Myocyte (in vitro differentiated cells): ENCODE results near the gene CXorf49. TPM values are rescaled to one million over a fixed set of nuclear protein-coding genes. Genes with fewer than 3 reads are reported as not detected.
"Not testable (repeated sequence)": the region's sequence is repeated elsewhere in the genome, so short reads cannot be mapped to it uniquely, and the experiment has no call there.

Experiments
- DNase-seq: peaks from one replicate; pipeline ENCODE4 v3.0.0-alpha.2; 2012; ENCODE audit warnings: low read depth
- total RNA-seq: library from RNA; depleted of rRNA; stranded (reverse); fragments of >200 nt; gene quantifications from 2 replicates; pipeline ENCODE4 v1.2.3, GENCODE V29; 2014

Gene CXorf49
- total RNA-seq, 1 donor from 2014 or later, result not detected

DNA sequence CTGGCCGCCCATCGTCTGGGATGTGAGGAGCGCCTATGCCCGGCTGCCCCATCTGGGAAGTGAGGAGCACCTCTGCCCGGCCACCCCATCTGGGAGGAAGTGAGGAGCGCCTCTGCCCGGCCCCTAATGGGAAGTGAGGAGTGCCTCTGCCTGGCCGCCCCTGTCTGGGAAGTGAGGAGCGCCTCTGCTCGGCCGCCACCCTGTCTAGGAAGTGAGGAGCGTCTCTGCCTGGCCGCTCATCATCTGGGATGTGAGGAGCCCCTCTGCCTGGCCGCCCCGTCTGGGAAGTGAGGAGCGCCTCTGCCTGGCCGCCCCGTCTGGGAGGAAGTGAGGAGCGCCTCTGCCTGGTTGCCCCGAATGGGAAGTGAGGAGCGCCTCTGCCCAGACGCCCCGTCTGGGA is 42.4 kb downstream of the CXorf49 start:
- not testable (repeated sequence) for DNase-seq

DNA sequence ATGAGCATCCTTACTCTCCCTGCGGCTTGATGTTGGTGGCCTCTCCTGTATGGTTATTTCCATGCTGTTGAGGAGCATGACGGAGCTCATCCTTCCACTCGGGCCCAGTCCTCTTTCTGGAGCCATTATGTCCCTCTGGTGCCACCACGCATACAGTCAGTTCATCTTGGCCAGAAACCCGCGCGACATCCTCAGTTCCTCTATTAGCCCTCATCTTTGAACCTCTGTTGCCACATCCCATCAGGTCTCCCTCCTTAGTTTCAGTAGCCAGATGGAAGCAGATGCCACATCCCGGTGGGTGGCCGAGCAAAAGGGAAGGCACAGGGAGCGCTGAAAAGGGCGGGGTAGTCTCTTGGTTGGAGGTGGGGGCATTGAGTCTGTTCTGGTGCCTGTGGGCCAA is 46.1 kb downstream of the CXorf49 start:
- DNase-seq, result no peak

DNA sequence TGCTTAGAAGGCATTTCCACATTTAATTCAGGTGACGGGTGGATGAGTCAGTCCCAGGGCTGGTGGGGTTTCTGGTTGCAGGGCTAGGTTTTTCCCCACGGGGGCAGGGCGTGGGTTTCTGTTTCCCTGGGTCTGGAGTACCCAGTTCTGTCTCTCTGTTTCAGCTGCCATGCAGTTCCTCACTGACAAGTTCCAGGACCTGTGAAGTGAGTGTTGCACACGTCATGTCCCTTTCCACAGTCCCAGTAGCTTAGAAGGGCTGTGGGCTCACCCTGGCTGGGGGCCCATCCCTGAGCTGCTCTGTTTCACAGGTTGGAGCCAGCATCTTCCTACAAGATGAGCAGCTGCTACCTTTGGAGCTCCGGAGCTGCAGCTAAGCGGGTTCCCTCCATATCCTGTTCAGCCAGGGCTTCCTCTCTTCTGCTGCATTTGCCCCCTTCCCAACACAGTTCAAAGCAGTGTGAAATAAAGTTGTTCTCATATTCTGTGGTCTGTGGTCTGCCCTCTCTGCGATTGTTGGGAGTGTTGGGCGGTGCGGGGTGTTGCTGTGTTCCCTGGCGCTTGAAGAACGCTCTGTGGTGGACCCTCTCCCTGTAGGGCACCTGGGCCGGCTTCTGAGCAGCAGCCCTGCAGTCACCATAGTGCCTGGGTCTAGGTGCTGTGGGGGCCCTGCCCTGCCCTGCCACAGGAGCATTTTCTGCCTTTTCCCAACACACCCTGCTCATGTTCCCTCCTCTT is 46.9 kb downstream of the CXorf49 start:
- no peak for DNase-seq

GRCh38 chrX:71669947-71670346 is 48.1 kb downstream of the CXorf49 start:
- DNase-seq, result not testable (repeated sequence)

DNA sequence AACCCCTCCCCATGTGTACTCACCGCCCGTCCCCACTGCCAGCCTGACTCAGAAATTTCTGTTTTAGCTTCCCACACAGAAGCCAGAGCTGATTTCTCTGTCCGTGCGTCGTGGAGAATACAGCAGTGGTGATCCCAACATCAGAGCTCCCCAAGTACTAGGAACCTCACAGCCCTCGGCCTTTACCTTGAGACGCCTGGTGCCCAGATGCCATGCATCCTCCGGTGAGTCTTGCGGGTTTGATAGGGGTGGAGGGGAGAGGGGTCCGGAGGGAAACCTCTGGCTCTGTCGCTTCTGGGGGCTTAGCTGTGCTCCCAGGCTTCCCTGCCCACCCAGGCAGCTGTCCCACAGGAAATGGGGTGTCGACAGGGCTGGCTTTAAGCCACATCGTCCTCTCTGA is 48.6 kb downstream of the CXorf49 start:
- DNase-seq, result no peak

- no peak for DNase-seq
Measured at GRCh38 chrX:71668248-71668595, 49.9 kb downstream of the CXorf49 start.

GRCh38 chrX:71667328-71668247 is 50.5 kb downstream of the CXorf49 start, which contains the start of gene LOC101059915:
Gene LOC101059915, plus strand, starts transcription at chrX:71667546.
- DNase-seq, result no peak

DNA sequence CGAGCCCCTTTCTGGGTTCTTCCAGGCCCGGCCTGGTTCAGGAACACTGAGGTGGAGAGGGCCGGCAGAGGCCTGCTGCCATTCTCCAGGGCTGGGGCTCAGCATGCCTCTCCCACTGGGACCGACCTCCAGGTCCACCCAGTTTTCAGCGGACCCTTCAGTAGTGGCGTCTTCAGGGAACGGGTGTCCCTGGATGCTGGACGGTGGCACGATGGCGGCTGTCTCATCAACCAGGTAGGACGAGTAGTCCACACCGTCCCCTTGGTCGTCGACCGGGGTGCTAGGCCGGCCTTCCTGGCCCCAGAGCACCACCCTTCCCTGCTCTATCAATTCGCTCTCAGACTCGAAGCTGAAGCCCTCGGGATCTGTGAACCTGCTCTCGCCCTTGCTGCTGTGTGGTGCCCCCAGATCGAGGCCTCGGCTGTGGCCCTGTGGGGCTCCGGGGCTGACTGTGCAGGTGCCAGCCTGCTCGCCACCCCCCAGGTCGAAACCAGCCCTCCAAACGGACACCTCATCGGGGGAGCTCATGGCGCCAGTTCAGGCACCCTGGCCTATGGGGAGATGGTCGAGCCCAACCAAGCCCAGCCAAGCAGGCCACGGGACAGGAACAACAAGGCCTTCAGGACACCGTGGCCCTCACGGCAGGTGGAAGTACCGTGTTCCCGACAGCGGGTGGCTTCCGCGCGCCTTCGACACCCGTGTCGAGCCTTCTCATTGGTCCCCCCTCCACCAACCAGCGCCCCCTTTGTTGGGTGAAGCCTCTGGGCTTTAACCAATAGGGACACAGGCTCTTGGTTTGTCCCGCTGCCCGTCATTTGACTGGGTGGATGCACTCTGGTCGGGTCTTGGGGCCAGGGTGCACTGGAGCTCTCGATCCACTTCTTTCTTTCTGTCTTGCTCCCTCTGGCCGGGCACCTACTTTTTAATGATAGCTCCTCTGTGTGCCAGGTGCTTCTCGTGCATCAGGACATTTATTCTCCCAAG is 51.6 kb downstream of the CXorf49 start:
- no peak for DNase-seq

DNA sequence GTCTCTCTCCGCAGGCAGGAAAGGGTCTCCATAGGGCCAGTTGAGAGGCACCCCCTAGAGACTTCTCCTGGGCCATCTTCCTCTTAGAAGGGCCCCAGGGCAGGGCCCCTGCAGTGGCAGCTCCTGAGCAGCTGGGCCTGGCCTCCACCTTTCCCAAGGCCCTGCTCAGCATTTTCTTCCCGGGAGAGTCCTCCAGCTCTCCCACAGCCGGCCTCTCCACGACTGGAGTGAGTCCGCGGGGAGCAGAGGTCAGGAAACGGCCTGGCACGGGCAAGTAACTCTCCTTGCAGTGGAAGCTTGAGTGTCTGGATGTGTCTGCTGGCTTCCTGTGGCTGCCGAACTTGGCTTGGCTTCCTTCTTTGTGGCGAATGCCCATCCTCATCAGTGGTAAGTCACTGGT is 52.3 kb downstream of the CXorf49 start:
- DNase-seq, result no peak

GRCh38 chrX:71664889-71665491 is 53.1 kb downstream of the CXorf49 start:
- no peak for DNase-seq

Other genes starting within 250 kb of the CXorf49 start
- 105 and 154 TPM in 2 replicates for gene OGT, start 185.2 kb downstream of the CXorf49 start, total RNA-seq
- gene GCNA, start 139.8 kb downstream of the CXorf49 start, total RNA-seq, result 1.5 and 3.1 TPM in 2 replicates
- not detected in 2 replicates for gene CXCR3, start 99.8 kb downstream of the CXorf49 start, total RNA-seq
- gene CXorf49B, start 45.1 kb upstream of the CXorf49 start, total RNA-seq, result not detected in 2 replicates
- gene NHSL2, start 192.6 kb upstream of the CXorf49 start, total RNA-seq, result 0.19 and 0.21 TPM in 2 replicates